Upper lobe of left lung (tissue), 6 donors: Measurements from ENCODE around the gene FAM181B. TPM values are rescaled to one million over a fixed set of nuclear protein-coding genes. Genes with fewer than 3 reads are reported as not detected.
A peak's percentile ranks its signal among the peaks of the same experiment; 100 is the strongest.

Source experiments
- ATAC-seq, 2 donors: fragments of 200-7000 bp; cut with Tn5 transposase; one replicate each; pipeline ENCODE4 v1.9.1; 2022; ENCODE audit warnings: mild to moderate bottlenecking in 2 of 2, moderate library complexity in 2 of 2; ENCODE audit not compliant: low FRiP score in 2 of 2
- DNase-seq, 2 donors: peaks; one replicate each; pipeline ENCODE4 v3.0.0-alpha.2; 2019 to 2020
- H3K27ac ChIP-seq, 4 donors: fragments of 200-600 bp; sonication (generic); one replicate each; pipeline ENCODE4 v1.5.1; 2016 to 2019
- H3K27me3 ChIP-seq, 4 donors: fragments of 200-600 bp; sonication (generic); one replicate each; pipeline ENCODE4 v1.5.1; 2017 to 2019
- H3K36me3 ChIP-seq, 4 donors: fragments of 200-600 bp; sonication (generic); one replicate each; pipeline ENCODE4 v1.5.1; 2016 to 2019
- H3K4me1 ChIP-seq, 4 donors: fragments of 200-600 bp; sonication (generic); one replicate each; pipeline ENCODE4 v1.5.1; 2018 to 2019
- H3K4me3 ChIP-seq, 4 donors: fragments of 200-600 bp; sonication (generic); one replicate each; pipeline ENCODE4 v1.5.1; 2017 to 2019; ENCODE audit warnings: mild to moderate bottlenecking in 2 of 4, moderate library complexity in 1 of 4
- H3K9me3 ChIP-seq, 4 donors: fragments of 200-600 bp; sonication (generic); one replicate each; pipeline ENCODE4 v1.5.1; 2018 to 2019
- CTCF ChIP-seq, 6 experiments: fragments of 450-650 bp in 4 of 6; fragments of 200-600 bp in 2 of 6; sonication (generic) in 2 of 6; IDR thresholded peaks; one replicate each; pipeline ENCODE4 v1.5.1; 2016 to 2019; ENCODE audit warnings: antibody characterized with exemption in 6 of 6
- EP300 ChIP-seq, 4 donors: sonication (generic); formaldehyde crosslinking; IDR thresholded peaks; one replicate each; pipeline ENCODE4 v1.5.1; 2017; ENCODE audit warnings: antibody characterized with exemption in 4 of 4, control low read depth in 2 of 4
- POLR2A ChIP-seq, 4 donors: fragments of 450-650 bp; IDR thresholded peaks; one replicate each; pipeline ENCODE4 v1.5.1; 2016 to 2017; ENCODE audit warnings: antibody characterized with exemption in 4 of 4, mild to moderate bottlenecking in 2 of 4
- POLR2AphosphoS5 ChIP-seq, 2 donors: sonication (generic); formaldehyde crosslinking; IDR thresholded peaks; one replicate each; pipeline ENCODE4 v1.5.1; 2017; ENCODE audit warnings: antibody characterized with exemption in 2 of 2
- WGBS, 2 donors: methylation state at CpG; one replicate each; pipeline ENCODE4 v1.1.5; 2017 to 2018; 5-methylcytosine and 5-hydroxymethylcytosine counted together
- total RNA-seq, 6 donors: library from RNA; depleted of rRNA in 4 of 6; stranded (reverse); fragments of >200 nt in 4 of 6; gene quantifications; one replicate each; pipeline versions ENCODE4 v1.1.0 to v1.2.1, GENCODE V29; 2016 to 2021
- donor health status: DM: no; HTN: no; CAD: no; lungs with moderate emphysema.
- donor health status: DM: no; HTN: yes; CAD: no; lungs with severe emphysema.

FAM181B gene
- total RNA-seq, 6 donors from 2014 or later, result 0.13 TPM; not detected in 5

DNA sequence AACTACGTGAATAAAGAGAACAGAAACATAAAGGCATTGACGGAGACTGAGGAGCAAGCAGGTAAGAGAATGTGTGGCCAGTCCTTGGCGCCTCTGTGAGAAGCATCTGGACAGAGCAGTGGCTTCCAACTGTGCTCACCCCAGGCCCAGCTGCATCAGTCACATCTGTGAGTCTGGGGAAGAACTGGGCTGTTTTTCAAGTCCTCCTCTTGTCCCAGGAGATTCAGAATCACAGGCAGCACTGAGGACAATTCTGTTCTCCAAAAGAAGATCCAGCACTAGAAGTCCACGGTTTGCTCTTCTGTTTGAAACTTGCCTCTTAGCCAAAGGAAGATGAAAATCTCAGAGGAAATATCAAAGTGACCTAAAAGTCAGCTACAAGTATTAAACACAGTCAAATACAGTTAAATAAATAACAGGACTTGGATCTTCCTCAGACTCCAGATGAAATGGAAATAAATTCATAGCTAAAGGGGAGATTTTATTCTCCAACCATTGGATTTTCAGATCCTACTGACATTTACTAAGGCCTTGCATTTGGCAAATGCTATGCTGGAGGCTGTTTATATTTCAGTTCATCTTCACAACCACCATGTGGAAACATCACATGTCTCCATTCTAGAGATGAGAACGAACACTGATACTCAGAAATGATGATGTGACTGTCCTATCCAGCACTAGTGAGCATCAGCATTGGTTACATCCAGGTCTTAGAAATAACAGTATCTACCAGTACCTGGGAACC is 14.1 kb downstream of the FAM181B start:
- no peak for ATAC-seq
- Histone ChIP-seq H3K9me3 (no peaks in the 10 kb centered on the region), H3K36me3 (no peaks in the 10 kb centered on the region), H3K4me3 (no peak overlapping the region), H3K27ac (no peak overlapping the region), H3K4me1 (no peaks in the 10 kb centered on the region), H3K27me3 (no peaks in the 10 kb centered on the region)
- 76 to 78% methylated on average over 5 of the region's 5 CpGs for WGBS, 2 donors
- no peak for DNase-seq
- TF ChIP-seq EP300 (IDR thresholded peaks at IDR 0.05) (no peak), POLR2A (IDR thresholded peaks at IDR 0.05) (no peak), CTCF (IDR thresholded peaks at IDR 0.05) (no peak)

DNA sequence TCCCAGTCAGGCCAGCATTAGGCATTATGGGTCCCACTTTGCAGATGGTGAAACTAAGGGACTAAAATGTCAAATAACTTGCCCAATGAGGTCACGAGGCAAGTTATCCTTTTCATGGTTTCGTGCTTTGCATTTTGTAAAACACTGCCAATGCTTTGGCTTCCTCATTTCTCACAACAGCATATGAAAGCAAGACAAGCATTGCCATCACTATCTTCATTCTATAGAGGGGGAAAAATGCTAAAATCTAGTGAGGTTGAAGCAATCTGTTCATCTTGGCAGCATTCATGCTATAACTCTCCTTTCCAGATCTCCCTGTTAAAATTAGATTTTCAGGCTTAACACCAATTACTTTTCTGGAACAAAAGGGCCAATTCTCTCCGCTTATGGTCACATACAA is 14.8 kb downstream of the FAM181B start:
- Histone ChIP-seq H3K9me3 (no peaks in the 10 kb centered on the region), H3K36me3 (no peaks in the 10 kb centered on the region), H3K27me3 (no peaks in the 10 kb centered on the region), H3K27ac (no peak overlapping the region), H3K4me3 (no peak overlapping the region), H3K4me1 (no peaks in the 10 kb centered on the region)
- 40 to 54% methylated on average over 3 of the region's 3 CpGs for WGBS, 2 donors
- DNase-seq, result no peak
- ATAC-seq, result no peak
- TF ChIP-seq POLR2A (IDR thresholded peaks at IDR 0.05), result no peak

GRCh38 chr11:82718307-82718706 is 15.4 kb downstream of the FAM181B start:
- ATAC-seq, result peak in 1 of 2 donors; percentile 71
- H3K27me3 ChIP-seq, result no peaks in the 10 kb centered on the region
- peak; percentile 34 to 67 (median 46) for TF ChIP-seq CTCF (IDR thresholded peaks at IDR 0.05)
- TF ChIP-seq POLR2A (IDR thresholded peaks at IDR 0.05), result no peak
- TF ChIP-seq EP300 (IDR thresholded peaks at IDR 0.05), result no peak
- TF ChIP-seq POLR2AphosphoS5 (IDR thresholded peaks at IDR 0.05), result no peak
- no peaks in the 10 kb centered on the region for H3K4me1 ChIP-seq
- 24 to 33% methylated on average over 5 of the region's 5 CpGs for WGBS, 2 donors
- no peaks in the 10 kb centered on the region for H3K36me3 ChIP-seq
- no peak for DNase-seq
- no peak overlapping the region for H3K27ac ChIP-seq
- H3K4me3 ChIP-seq, result no peak overlapping the region
- H3K9me3 ChIP-seq, result no peaks in the 10 kb centered on the region

DNA sequence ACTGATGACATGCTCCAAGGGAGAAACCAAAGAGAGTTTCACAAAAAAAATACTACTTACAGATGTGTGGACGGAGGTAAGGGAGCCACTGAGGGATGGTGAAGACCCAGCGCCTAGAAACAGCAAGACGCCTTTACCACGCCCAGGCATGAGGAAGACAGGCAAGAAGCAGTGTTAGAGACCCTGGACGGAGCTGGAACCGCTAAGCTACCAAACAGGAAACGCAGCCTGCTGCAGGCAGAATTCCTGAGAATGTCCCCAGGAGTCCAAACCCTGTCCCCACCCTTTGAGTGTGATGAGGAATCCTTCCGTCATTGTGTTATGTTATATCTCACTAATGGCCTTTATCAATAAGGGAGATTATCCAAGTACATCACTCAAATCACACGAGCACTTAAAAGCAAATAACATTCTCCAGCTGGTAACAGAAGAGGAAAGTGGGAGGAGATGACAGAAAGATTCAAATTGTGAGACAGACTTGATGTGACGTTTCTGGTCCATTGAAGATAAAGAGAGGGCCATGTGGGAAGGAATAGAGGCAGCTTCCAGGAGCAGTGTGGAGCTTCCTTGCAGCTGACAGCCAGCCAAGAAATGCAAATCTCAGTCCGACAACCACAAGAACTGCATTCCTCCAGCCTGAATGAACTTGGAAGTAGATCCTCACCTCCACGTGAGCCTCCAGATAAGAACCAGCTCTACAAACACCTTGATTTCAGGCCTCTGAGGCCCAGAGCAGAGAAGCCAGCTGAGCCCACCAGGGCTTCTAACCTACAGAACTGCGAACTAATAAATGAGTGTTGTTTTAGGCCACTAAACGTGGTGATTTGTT is 19.1 kb downstream of the FAM181B start:
- Histone ChIP-seq H3K4me1 (no peaks in the 10 kb centered on the region), H3K27ac (no peak overlapping the region), H3K27me3 (no peaks in the 10 kb centered on the region), H3K9me3 (no peaks in the 10 kb centered on the region), H3K36me3 (no peaks in the 10 kb centered on the region), H3K4me3 (no peak overlapping the region)
- no peak for DNase-seq
- 63 to 64% methylated on average over 13 to 14 of the region's 14 CpGs for WGBS, 2 donors
- no peak for ATAC-seq
- TF ChIP-seq EP300 (IDR thresholded peaks at IDR 0.05), result no peak
- TF ChIP-seq CTCF (IDR thresholded peaks at IDR 0.05), result no peak
- no peak for TF ChIP-seq POLR2A (IDR thresholded peaks at IDR 0.05)
- TF ChIP-seq POLR2AphosphoS5 (IDR thresholded peaks at IDR 0.05), result no peak

- H3K9me3 ChIP-seq, result no peaks in the 10 kb centered on the region
- H3K36me3 ChIP-seq, result no peaks in the 10 kb centered on the region
- TF ChIP-seq EP300 (IDR thresholded peaks at IDR 0.05) (no peak), POLR2AphosphoS5 (IDR thresholded peaks at IDR 0.05) (no peak), CTCF (IDR thresholded peaks at IDR 0.05) (no peak)
- no peak overlapping the region for H3K4me3 ChIP-seq
- no peak for ATAC-seq
- no peak for DNase-seq
- no peak overlapping the region for H3K27ac ChIP-seq
- no peaks in the 10 kb centered on the region for H3K27me3 ChIP-seq
- H3K4me1 ChIP-seq, result no peaks in the 10 kb centered on the region
These were observed 22.0 kb downstream of the FAM181B start for GRCh38 chr11:82711648-82712047.
